Fibroblast of the aortic adventitia (primary cell): Measurements from ENCODE around the gene ERBIN. TPM values are rescaled to one million over a fixed set of nuclear protein-coding genes. Genes with fewer than 3 reads are reported as not detected.

Experiments used
- DNase-seq: peaks from one replicate; pipeline ENCODE4 v3.0.0-alpha.2; 2010; ENCODE audit warnings: low read depth
- H3K4me3 ChIP-seq: 2 replicates; pipeline ENCODE4 v1.5.1; 2011; ENCODE audit warnings: low read depth, mild to moderate bottlenecking, control low read depth, low read length, moderate library complexity
- CTCF ChIP-seq: IDR thresholded peaks from 2 replicates; pipeline ENCODE4 v1.5.1; 2011; ENCODE audit warnings: mild to moderate bottlenecking, low read length, control low read depth, inconsistent platforms; ENCODE audit not compliant: insufficient read depth
- small RNA-seq: library from RNA; depleted of rRNA; stranded (forward); fragments of <200 nt; gene quantifications from one replicate; pipeline ENCODE3, GENCODE V24; 2012
- total RNA-seq: library from RNA; depleted of rRNA; stranded (reverse); fragments of >200 nt; gene quantifications from 2 replicates; pipeline ENCODE4 v1.2.3, GENCODE V29; 2012; ENCODE audit warnings: low replicate concordance

Gene ERBIN
- total RNA-seq, 1 donor: 120 TPM

GRCh38 chr5:66100851-66101250 lies 174.5 kb downstream of the ERBIN start:
- DNase-seq: no peak
- no peak for TF ChIP-seq CTCF

GRCh38 chr5:66113160-66113559 lies 186.8 kb downstream of the ERBIN start:
- no peak overlapping the region for H3K4me3 ChIP-seq
- no peak for TF ChIP-seq CTCF
- peak; percentile 49 for DNase-seq

More at GRCh38 chr5:66100851-66101250, 174.5 kb downstream of the ERBIN start:
- H3K4me3 ChIP-seq: no peak overlapping the region

GRCh38 chr5:66118304-66118703 lies 191.9 kb downstream of the ERBIN start:
- no peak overlapping the region for H3K4me3 ChIP-seq
- no peak for DNase-seq
- TF ChIP-seq CTCF: no peak

- peak; percentile 24 for DNase-seq
- H3K4me3 ChIP-seq: no peak overlapping the region
- TF ChIP-seq CTCF: no peak
These were observed 196.1 kb downstream of the ERBIN start for GRCh38 chr5:66122379-66123034.

- no peak for TF ChIP-seq CTCF
- DNase-seq: no peak
- H3K4me3 ChIP-seq: no peak overlapping the region
These were observed 202.8 kb downstream of the ERBIN start for GRCh38 chr5:66129144-66129543.

- DNase-seq: no peak
- no peak for TF ChIP-seq CTCF
- H3K4me3 ChIP-seq: no peak overlapping the region
These were observed 204.1 kb downstream of the ERBIN start for GRCh38 chr5:66130493-66130892.

Small RNAs within 50 kb of the gene (small RNA-seq; reads per million reads assigned to genes)
- not detected for gene RF00598

Other genes with a start within 250 kb of the ERBIN start
- 6.1 and 16.4 TPM in 2 replicates for gene SGTB, start 204.5 kb upstream of the ERBIN start, total RNA-seq
- 26.9 and 30.2 TPM in 2 replicates for gene NLN, start 204.4 kb upstream of the ERBIN start, total RNA-seq
- gene SREK1, start 217.7 kb downstream of the ERBIN start, total RNA-seq: 90.2 and 91.8 TPM in 2 replicates